ENCODE measurements around the gene SLC26A2. TPM values are rescaled to one million over a fixed set of nuclear protein-coding genes. Genes with fewer than 3 reads are reported as not detected.
"Not testable (repeated sequence)": the region's sequence is repeated elsewhere in the genome, so short reads cannot be mapped to it uniquely, and the experiment has no call there.

SLC26A2 gene
- total RNA-seq, 1 donor from 2014 or later = 17.4 TPM

GRCh38 chr5:149942199-149942598 is 18.4 kb upstream of the SLC26A2 start:
- TF ChIP-seq CTCF (conservative IDR thresholded peaks at IDR 0.05) = peak; percentile 25
- Mint-ChIP-seq H3K36me3 (no peaks in the 10 kb centered on the region), H3K4me3 (no peak overlapping the region), H3K27ac (peak overlapping the region; percentile 68), H3K9me3 (no peaks in the 10 kb centered on the region), H3K4me1 (ENCODE audit: unreplicated experiment) (peaks cover 49% of the 10 kb centered on the region), H3K27me3 (peaks cover 4% of the 10 kb centered on the region)
- no peak for DNase-seq (ENCODE audit: extremely low spot score, unreplicated experiment)

GRCh38 chr5:149942741-149943169 is 17.8 kb upstream of the SLC26A2 start:
- H3K36me3 Mint-ChIP-seq; H3K9me3 Mint-ChIP-seq; H3K27me3 Mint-ChIP-seq; H3K4me3 Mint-ChIP-seq; DNase-seq (ENCODE audit: extremely low spot score, unreplicated experiment): not testable (repeated sequence)
- Mint-ChIP-seq H3K4me1 (ENCODE audit: unreplicated experiment) (peaks cover 48% of the 10 kb centered on the region), H3K27ac (peak overlapping the region; percentile 68)

GRCh38 chr5:149943177-149943949 is 17.2 kb upstream of the SLC26A2 start:
- not testable (repeated sequence) for H3K27me3 Mint-ChIP-seq; DNase-seq (ENCODE audit: extremely low spot score, unreplicated experiment); H3K4me3 Mint-ChIP-seq; H3K9me3 Mint-ChIP-seq; H3K36me3 Mint-ChIP-seq
- Mint-ChIP-seq H3K27ac (peak overlapping the region; percentile 68), H3K4me1 (ENCODE audit: unreplicated experiment) (peaks cover 43% of the 10 kb centered on the region)

- Mint-ChIP-seq H3K4me1 (ENCODE audit: unreplicated experiment) (peaks cover 43% of the 10 kb centered on the region), H3K4me3 (no peak within 1 kb of the TSS), H3K27me3 (no peaks in the 10 kb centered on the region), H3K9me3 (no peaks in the 10 kb centered on the region), H3K27ac (no peak within 1 kb of the TSS), H3K36me3 (no peaks in the 10 kb centered on the region)
- DNase-seq (ENCODE audit: extremely low spot score, unreplicated experiment) = no peak
- no peak for TF ChIP-seq CTCF (conservative IDR thresholded peaks at IDR 0.05)
These were observed 15.9 kb upstream of the SLC26A2 start, which contains the start of gene PDE6A for GRCh38 chr5:149944666-149945065. Gene PDE6A, minus strand, starts transcription at chr5:149944793. Its CDS starts 120 bp downstream, at chr5:149944673.

GRCh38 chr5:149946118-149946517 is 14.4 kb upstream of the SLC26A2 start:
- no peak overlapping the region for H3K27ac Mint-ChIP-seq
- DNase-seq (ENCODE audit: extremely low spot score, unreplicated experiment) = no peak
- H3K27me3 Mint-ChIP-seq = no peaks in the 10 kb centered on the region
- peaks cover 37% of the 10 kb centered on the region for H3K4me1 Mint-ChIP-seq (ENCODE audit: unreplicated experiment)
- no peaks in the 10 kb centered on the region for H3K9me3 Mint-ChIP-seq
- H3K36me3 Mint-ChIP-seq = no peaks in the 10 kb centered on the region
- no peak overlapping the region for H3K4me3 Mint-ChIP-seq
- TF ChIP-seq CTCF (conservative IDR thresholded peaks at IDR 0.05) = no peak

- no peak overlapping the region for H3K27ac Mint-ChIP-seq
- H3K4me3 Mint-ChIP-seq = no peak overlapping the region
- H3K27me3 Mint-ChIP-seq = no peaks in the 10 kb centered on the region
- H3K9me3 Mint-ChIP-seq = no peaks in the 10 kb centered on the region
- no peak for TF ChIP-seq CTCF (conservative IDR thresholded peaks at IDR 0.05)
- no peaks in the 10 kb centered on the region for H3K36me3 Mint-ChIP-seq
- peaks cover 14% of the 10 kb centered on the region for H3K4me1 Mint-ChIP-seq (ENCODE audit: unreplicated experiment)
- DNase-seq (ENCODE audit: extremely low spot score, unreplicated experiment) = no peak
These were observed 11.6 kb upstream of the SLC26A2 start for GRCh38 chr5:149948993-149949392.
